Immature natural killer cell (primary cell): ENCODE results near the gene DNAH14. TPM values are rescaled to one million over a fixed set of nuclear protein-coding genes. Genes with fewer than 3 reads are reported as not detected.
"Not testable (repeated sequence)": the region's sequence is repeated elsewhere in the genome, so short reads cannot be mapped to it uniquely, and the experiment has no call there.

Experiments
- DNase-seq, 3 donors: peaks; one replicate each; pipeline ENCODE4 v3.0.0; 2022; ENCODE audit warnings: mixed read lengths in 1 of 3
- H3K27ac Mint-ChIP-seq, 6 donors: one replicate each; pipeline ENCODE4 v1.8.0; 2020; ENCODE audit warnings: mixed read lengths in 6 of 6, mild to moderate bottlenecking in 5 of 6, inconsistent platforms in 4 of 6, moderate library complexity in 3 of 6
- H3K27me3 Mint-ChIP-seq, 3 donors: one replicate each; pipeline ENCODE4 v1.8.0; 2020 to 2021; ENCODE audit warnings: low read depth in 3 of 3, mild to moderate bottlenecking in 3 of 3, mixed read lengths in 3 of 3, moderate library complexity in 3 of 3, inconsistent platforms in 1 of 3
- H3K36me3 Mint-ChIP-seq, 3 donors: one replicate each; pipeline ENCODE4 v1.8.0; 2020; ENCODE audit warnings: mixed read lengths in 3 of 3, inconsistent platforms in 2 of 3, mild to moderate bottlenecking in 2 of 3
- H3K4me1 Mint-ChIP-seq, 2 donors: one replicate each; pipeline ENCODE4 v1.8.0; 2020; ENCODE audit warnings: inconsistent platforms in 2 of 2, mild to moderate bottlenecking in 2 of 2, mixed read lengths in 2 of 2, moderate library complexity in 1 of 2
- H3K4me3 Mint-ChIP-seq, 5 donors: one replicate each; pipeline ENCODE4 v1.8.0; 2020; ENCODE audit warnings: mild to moderate bottlenecking in 5 of 5, mixed read lengths in 5 of 5, inconsistent platforms in 3 of 5, moderate library complexity in 3 of 5
- H3K9me3 Mint-ChIP-seq, 6 donors: one replicate each; pipeline ENCODE4 v1.8.0; 2020; ENCODE audit warnings: mild to moderate bottlenecking in 6 of 6, mixed read lengths in 6 of 6, inconsistent platforms in 4 of 6, moderate library complexity in 3 of 6
- polyA plus RNA-seq, 3 donors: library from polyadenylated mRNA; unstranded; fragments of 300-500 nt; fragmentation: Illumina TruSeq; gene quantifications; one replicate each; pipeline ENCODE4 v1.2.3, GENCODE V29; 2021

DNAH14 gene
- 1 to 10 TPM in 2 of 3 donors, under 1 TPM in 1; 0.14 to 2.3 (median 1.4) TPM for polyA plus RNA-seq

GRCh38 chr1:224929335-224930237, at the start of gene DNAH14:
Gene DNAH14 (plus strand): TSS chr1:224929675. CDS start chr1:224952703, 23,028 bp downstream.
- H3K9me3 Mint-ChIP-seq = peaks cover 14 to 32% (median 25%) of the 10 kb centered on the region in 6 donors
- peak within 1 kb of the TSS; percentile 61 to 81 (median 71) for H3K4me3 Mint-ChIP-seq
- peaks cover 5 to 14% (median 8%) of the 10 kb centered on the region in 3 donors for H3K36me3 Mint-ChIP-seq
- peak; percentile 26 to 38 (median 37) for DNase-seq
- H3K27ac Mint-ChIP-seq = no peak within 1 kb of the TSS
- peaks cover 0 to 4% of the 10 kb centered on the region in 2 donors for H3K4me1 Mint-ChIP-seq
- H3K27me3 Mint-ChIP-seq = peaks cover 6 to 26% (median 12%) of the 10 kb centered on the region in 3 donors

GRCh38 chr1:224880593-224881307, 48.7 kb upstream of the DNAH14 start:
- H3K27me3 Mint-ChIP-seq = peaks cover 0 to 5% (median 2%) of the 10 kb centered on the region in 3 donors
- H3K36me3 Mint-ChIP-seq = no peaks in the 10 kb centered on the region
- no peak for DNase-seq
- no peak overlapping the region for H3K4me3 Mint-ChIP-seq
- H3K4me1 Mint-ChIP-seq = no peaks in the 10 kb centered on the region
- peaks cover 0 to 2% (median 0%) of the 10 kb centered on the region in 6 donors for H3K9me3 Mint-ChIP-seq
- no peak overlapping the region for H3K27ac Mint-ChIP-seq

- not testable (repeated sequence) for H3K9me3 Mint-ChIP-seq, H3K27me3 Mint-ChIP-seq, H3K27ac Mint-ChIP-seq, H3K4me3 Mint-ChIP-seq, DNase-seq, H3K4me1 Mint-ChIP-seq, H3K36me3 Mint-ChIP-seq
These were observed 48.2 kb upstream of the DNAH14 start for GRCh38 chr1:224881308-224881692.

- no peaks in the 10 kb centered on the region for H3K4me1 Mint-ChIP-seq
- no peaks in the 10 kb centered on the region for H3K36me3 Mint-ChIP-seq
- H3K27me3 Mint-ChIP-seq = peaks cover 2 to 4% (median 3%) of the 10 kb centered on the region in 3 donors
- no peak overlapping the region for H3K27ac Mint-ChIP-seq
- H3K4me3 Mint-ChIP-seq = no peak overlapping the region
- DNase-seq = no peak
- peaks cover 0 to 2% (median 0%) of the 10 kb centered on the region in 6 donors for H3K9me3 Mint-ChIP-seq
These were observed 47.7 kb upstream of the DNAH14 start for GRCh38 chr1:224881762-224882211.

GRCh38 chr1:224882264-224882663, 47.2 kb upstream of the DNAH14 start:
- Mint-ChIP-seq H3K36me3 (no peaks in the 10 kb centered on the region), H3K27ac (no peak overlapping the region), H3K9me3 (peaks cover 0 to 2% (median 0%) of the 10 kb centered on the region in 6 donors), H3K4me3 (no peak overlapping the region), H3K4me1 (no peaks in the 10 kb centered on the region), H3K27me3 (peaks cover 2 to 4% (median 3%) of the 10 kb centered on the region in 3 donors)
- DNase-seq = no peak

- no peak for DNase-seq
- peaks cover 0 to 2% (median 0%) of the 10 kb centered on the region in 6 donors for H3K9me3 Mint-ChIP-seq
- H3K27ac Mint-ChIP-seq = no peak overlapping the region
- H3K4me3 Mint-ChIP-seq = no peak overlapping the region
- H3K36me3 Mint-ChIP-seq = no peaks in the 10 kb centered on the region
- peaks cover 2 to 3% (median 3%) of the 10 kb centered on the region in 3 donors for H3K27me3 Mint-ChIP-seq
- H3K4me1 Mint-ChIP-seq = no peaks in the 10 kb centered on the region
These were observed 46.4 kb upstream of the DNAH14 start for GRCh38 chr1:224883091-224883490.

- Mint-ChIP-seq H3K27me3 (peaks cover 1 to 3% (median 2%) of the 10 kb centered on the region in 3 donors), H3K36me3 (no peaks in the 10 kb centered on the region), H3K4me3 (no peak overlapping the region), H3K4me1 (no peaks in the 10 kb centered on the region), H3K27ac (no peak overlapping the region), H3K9me3 (peaks cover 0 to 2% (median 0%) of the 10 kb centered on the region in 6 donors)
- DNase-seq = no peak
These were observed 45.1 kb upstream of the DNAH14 start for GRCh38 chr1:224884361-224884801.

GRCh38 chr1:224885376-224885775, 44.1 kb upstream of the DNAH14 start:
- DNase-seq, H3K9me3 Mint-ChIP-seq, H3K4me1 Mint-ChIP-seq, H3K36me3 Mint-ChIP-seq, H3K27me3 Mint-ChIP-seq, H3K27ac Mint-ChIP-seq, H3K4me3 Mint-ChIP-seq: not testable (repeated sequence)

GRCh38 chr1:224894915-224895314, 34.6 kb upstream of the DNAH14 start:
- Mint-ChIP-seq H3K36me3 (peaks cover 0 to 4% (median 0%) of the 10 kb centered on the region in 3 donors), H3K4me3 (no peak overlapping the region), H3K27me3 (peaks cover 0 to 2% (median 0%) of the 10 kb centered on the region in 3 donors), H3K9me3 (peaks cover 0 to 10% (median 4%) of the 10 kb centered on the region in 6 donors), H3K4me1 (no peaks in the 10 kb centered on the region), H3K27ac (no peak overlapping the region)
- DNase-seq = no peak

GRCh38 chr1:224896130-224896781, 33.2 kb upstream of the DNAH14 start:
- Mint-ChIP-seq H3K27ac (no peak overlapping the region), H3K27me3 (peaks cover 0 to 2% (median 0%) of the 10 kb centered on the region in 3 donors)

GRCh38 chr1:224897529-224898327, 31.7 kb upstream of the DNAH14 start:
- no peaks in the 10 kb centered on the region for H3K4me1 Mint-ChIP-seq
- no peak overlapping the region for H3K27ac Mint-ChIP-seq
- peaks cover 0 to 2% (median 0%) of the 10 kb centered on the region in 3 donors for H3K27me3 Mint-ChIP-seq
- peaks cover 0 to 10% (median 4%) of the 10 kb centered on the region in 6 donors for H3K9me3 Mint-ChIP-seq
- H3K36me3 Mint-ChIP-seq = peaks cover 0 to 4% (median 0%) of the 10 kb centered on the region in 3 donors
- no peak for DNase-seq
- H3K4me3 Mint-ChIP-seq = no peak overlapping the region

More at GRCh38 chr1:224896130-224896781, 33.2 kb upstream of the DNAH14 start:
- H3K4me3 Mint-ChIP-seq = no peak overlapping the region
- H3K4me1 Mint-ChIP-seq = no peaks in the 10 kb centered on the region
- peaks cover 0 to 10% (median 4%) of the 10 kb centered on the region in 6 donors for H3K9me3 Mint-ChIP-seq
- peaks cover 0 to 4% (median 0%) of the 10 kb centered on the region in 3 donors for H3K36me3 Mint-ChIP-seq
- DNase-seq = no peak

GRCh38 chr1:224898937-224899336, 30.5 kb upstream of the DNAH14 start:
- peaks cover 0 to 4% (median 0%) of the 10 kb centered on the region in 3 donors for H3K36me3 Mint-ChIP-seq
- H3K9me3 Mint-ChIP-seq = peaks cover 0 to 10% (median 4%) of the 10 kb centered on the region in 6 donors
- H3K27ac Mint-ChIP-seq = no peak overlapping the region
- no peak for DNase-seq
- H3K4me1 Mint-ChIP-seq = no peaks in the 10 kb centered on the region
- H3K27me3 Mint-ChIP-seq = peaks cover 0 to 2% (median 0%) of the 10 kb centered on the region in 3 donors
- H3K4me3 Mint-ChIP-seq = no peak overlapping the region
